ENCODE measurements around the gene NTHL1.

DNA sequence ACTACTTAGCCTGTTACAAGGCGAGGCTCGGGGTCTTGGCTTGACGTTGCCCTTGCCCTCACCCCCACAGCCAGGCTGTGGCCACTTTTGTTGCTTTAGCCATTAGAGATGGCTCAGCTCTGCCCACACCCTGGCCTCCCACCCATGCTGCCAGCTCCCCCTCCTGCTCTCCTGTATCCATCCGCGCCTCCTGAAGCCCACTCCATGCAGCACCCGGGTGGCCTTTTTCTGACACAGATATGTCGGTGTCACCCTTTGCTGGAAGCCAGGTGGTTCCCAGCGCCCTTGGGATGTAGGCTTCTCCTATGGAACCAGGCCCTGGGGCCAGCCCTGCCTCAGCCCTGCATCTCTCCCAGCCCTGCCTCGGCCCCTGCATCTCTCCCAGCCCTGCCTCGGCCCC, 9.8 kb upstream of the NTHL1 start:
- TF ChIP-seq, protein P1, sequence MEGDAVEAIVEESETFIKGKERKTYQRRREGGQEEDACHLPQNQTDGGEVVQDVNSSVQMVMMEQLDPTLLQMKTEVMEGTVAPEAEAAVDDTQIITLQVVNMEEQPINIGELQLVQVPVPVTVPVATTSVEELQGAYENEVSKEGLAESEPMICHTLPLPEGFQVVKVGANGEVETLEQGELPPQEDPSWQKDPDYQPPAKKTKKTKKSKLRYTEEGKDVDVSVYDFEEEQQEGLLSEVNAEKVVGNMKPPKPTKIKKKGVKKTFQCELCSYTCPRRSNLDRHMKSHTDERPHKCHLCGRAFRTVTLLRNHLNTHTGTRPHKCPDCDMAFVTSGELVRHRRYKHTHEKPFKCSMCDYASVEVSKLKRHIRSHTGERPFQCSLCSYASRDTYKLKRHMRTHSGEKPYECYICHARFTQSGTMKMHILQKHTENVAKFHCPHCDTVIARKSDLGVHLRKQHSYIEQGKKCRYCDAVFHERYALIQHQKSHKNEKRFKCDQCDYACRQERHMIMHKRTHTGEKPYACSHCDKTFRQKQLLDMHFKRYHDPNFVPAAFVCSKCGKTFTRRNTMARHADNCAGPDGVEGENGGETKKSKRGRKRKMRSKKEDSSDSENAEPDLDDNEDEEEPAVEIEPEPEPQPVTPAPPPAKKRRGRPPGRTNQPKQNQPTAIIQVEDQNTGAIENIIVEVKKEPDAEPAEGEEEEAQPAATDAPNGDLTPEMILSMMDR (IDR thresholded peaks at IDR 0.05 in 8 of 11, conservative IDR thresholded peaks at IDR 0.05 in 3 of 11), result no peak
- TF ChIP-seq POLR2A (IDR thresholded peaks at IDR 0.05) (no peak), POLR2AphosphoS5 (IDR thresholded peaks at IDR 0.05) (no peak)

All from spleen (tissue), 7 donors.